Measurements from ENCODE around the gene ITGA8.
"Not testable (repeated sequence)": the region's sequence is repeated elsewhere in the genome, so short reads cannot be mapped to it uniquely, and the experiment has no call there.

The ITGA8 gene

DNA sequence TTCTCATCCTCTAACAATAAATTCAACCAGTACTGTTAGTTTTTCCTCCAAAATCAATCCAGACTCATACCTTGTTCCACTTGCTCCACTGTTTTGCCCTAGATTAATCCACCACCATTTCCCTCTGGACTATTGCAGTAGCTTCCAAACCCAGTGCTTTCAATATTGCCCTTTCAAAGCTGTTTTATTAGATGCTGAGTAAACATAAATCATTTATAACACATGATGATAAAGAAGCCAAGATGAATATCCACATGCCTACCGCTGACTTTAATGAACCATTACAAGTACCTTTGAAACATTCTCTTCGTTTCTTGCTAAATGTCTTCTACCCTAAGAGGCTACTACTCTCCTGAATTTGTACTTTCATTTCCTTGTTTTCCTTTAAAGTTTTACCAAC lies 174.5 kb downstream of the ITGA8 start:
- ATAC-seq: no peak

DNA sequence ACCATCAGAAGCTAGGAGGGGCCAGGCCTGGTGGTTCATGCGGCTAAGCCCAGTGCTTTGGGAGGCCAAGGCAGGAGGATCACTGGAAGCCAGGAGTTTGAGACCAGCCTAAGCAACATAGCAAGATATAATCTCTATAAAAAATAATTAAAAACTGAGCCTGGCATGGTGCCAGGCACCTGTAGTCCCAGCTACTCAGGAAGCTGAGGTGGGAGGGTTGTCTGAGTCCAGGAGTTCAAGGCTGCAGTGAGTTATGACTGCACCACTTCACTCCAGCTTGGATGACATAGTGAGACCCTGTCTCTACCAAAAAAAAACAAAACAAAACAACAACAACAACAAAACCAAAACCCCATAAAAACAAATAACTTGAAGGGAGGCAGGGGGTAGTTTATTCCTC lies 175.7 kb downstream of the ITGA8 start:
- ATAC-seq: no peak

DNA sequence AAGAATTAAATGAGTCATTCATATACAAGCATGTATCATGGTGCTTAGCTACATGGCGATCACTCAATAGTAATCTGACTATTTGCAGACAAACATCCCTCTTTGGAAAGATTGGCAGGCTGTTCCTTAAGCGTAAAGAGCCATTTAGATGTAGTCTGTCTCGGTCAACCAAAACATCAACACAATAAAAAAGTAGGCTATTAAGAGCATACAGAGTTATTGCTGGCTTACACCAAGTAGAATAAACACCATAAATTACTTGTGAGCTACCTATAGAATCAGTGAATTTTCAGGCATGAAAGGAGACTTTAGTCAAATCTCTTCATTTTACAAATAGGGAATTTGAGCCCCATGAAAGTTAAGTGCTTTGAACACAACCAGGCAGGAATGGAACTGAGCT lies 176.9 kb downstream of the ITGA8 start:
- ATAC-seq: no peak

DNA sequence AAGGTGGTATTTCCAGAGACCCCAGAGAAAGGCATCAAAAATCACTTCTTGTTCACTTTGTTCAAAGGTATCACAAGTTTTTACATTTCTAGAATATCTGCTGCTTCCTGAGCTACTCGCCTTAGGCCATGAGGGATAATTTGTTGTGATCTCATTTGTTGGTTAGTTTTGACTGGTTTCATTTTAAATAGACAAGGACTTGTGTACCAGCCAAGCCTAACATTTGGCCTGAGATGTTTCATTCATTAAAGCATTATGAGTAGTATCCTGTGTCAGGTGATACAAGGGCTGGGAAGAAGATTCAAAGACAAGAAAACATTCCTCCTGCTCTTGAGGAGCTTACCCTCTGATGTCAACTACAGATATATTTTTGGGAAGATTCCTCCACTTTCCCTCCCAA lies 178.3 kb downstream of the ITGA8 start:
- no peak for ATAC-seq

DNA sequence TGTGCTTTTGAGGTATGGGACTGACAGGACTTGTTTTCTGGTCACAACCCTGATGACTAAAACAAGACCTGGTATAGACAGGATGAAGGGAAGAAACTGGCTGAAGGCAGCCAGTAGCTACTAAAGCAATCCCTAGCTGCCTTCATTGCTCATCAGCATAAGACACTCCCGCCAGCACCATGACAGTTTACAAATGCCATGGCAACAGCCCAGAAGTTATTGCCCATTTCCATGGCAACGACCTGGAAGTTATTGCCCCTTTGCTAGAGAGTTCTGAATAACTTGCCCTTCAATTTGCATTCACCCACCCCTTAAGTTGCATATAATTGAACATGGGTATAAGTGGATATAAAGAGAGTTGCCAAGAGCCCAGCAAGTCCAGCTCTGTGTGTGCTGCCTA lies 179.0 kb downstream of the ITGA8 start:
- no peak for ATAC-seq

DNA sequence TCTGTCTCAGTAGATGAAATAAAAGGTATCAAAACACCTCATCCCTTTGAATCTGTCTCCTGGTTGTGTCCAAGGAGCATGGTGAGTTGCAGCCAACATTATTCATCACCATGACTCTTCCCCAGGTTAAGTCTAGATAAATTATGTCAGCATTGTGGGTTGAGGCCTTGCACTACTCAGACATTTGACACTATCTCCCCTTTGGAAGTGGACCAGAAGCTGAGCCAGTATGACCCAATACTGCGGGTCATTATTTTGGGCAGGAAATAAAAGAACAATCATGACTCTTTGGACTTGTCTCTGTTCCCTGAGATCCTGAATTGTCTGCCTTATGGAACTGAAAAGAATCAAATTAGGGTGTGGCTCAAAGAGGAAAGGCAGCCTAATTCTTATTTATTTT lies 180.5 kb downstream of the ITGA8 start:
- ATAC-seq: no peak

DNA sequence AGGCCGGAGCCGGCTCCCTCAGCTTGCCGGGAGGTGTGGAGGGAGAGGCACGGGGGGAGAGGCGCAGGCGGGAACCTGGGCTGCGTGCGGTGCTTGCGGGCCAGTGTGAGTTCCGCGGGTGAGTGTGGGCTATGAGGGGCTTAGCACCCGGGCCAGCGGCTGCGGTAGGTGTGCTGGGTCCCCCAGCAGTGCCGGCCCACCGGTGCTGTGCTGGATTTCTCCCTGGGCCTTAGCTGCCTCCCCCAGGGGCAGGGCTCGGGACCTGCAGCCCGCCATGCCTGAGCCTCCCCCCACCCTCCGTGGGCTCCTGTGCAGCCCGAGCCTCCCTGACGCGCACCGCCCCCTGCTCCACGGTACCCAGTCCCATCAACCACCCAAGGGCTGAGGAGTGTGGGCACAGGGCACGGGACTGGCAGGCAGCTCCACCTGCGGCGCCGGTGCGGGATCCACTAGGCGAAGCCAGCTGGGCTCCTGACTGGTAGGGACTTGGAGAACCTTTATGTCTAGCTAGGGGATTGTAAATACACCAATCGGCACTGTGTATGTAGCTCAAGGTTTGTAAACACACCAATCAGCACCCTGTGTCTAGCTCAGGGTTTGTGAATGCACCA lies 184.7 kb downstream of the ITGA8 start:
- not testable (repeated sequence) for ATAC-seq

DNA sequence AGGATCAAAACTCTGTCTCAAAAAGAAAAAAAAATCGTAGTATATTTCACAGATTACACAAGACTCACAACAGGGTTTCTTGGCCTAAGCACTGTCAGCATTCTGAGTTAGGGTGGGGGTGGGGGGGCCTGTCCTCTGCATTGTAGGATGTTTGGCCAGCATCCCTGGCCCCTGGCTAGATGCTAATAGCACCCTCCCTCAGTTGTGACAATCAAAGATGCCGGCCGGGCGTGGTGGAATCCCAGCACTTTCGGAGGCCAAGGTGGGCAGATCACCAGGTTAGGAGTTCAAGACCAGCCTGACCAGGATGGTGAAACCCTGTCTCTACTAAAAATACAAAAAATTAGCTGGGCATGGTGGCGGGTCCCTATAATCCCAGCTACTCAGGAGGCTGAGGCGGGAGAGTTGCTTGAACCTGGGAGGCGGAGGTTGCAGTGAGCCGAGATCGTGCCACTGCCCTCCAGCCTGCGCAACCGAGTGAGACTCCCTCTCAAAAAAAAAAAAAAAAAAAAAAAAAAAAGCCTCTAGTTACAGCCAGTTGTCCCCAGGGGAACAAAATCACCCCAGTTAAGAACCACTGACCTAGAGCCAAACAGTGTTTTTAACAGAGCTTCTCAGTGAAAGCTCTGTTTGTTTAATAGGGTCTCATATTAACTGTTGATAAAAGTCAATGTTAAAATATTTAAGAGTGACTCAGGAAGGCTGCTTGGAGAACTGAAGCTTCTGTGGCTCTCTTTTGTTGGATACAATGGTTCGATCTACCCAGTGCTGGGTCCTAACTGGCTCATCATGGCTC lies 187.6 kb downstream of the ITGA8 start:
- ATAC-seq: no peak

DNA sequence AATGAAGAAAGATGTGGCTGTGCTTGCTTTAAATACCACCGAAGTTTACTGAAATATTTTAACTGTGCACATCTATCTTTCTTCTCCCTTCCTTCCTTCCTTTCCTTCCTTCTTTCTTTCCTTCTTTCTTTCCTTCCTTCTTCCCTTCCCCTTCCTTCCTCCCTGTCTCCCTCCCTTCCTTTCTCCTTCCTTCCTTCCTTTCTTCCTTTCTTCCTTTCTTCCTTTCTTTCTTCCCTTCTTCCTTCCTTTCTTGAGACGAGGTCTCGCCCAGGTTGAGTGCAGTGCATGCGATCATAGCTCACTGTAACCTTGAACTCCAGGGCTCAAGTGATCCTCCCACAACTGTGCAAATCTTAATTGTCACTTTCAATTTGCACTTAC lies 190.9 kb downstream of the ITGA8 start:
- ATAC-seq: no peak

DNA sequence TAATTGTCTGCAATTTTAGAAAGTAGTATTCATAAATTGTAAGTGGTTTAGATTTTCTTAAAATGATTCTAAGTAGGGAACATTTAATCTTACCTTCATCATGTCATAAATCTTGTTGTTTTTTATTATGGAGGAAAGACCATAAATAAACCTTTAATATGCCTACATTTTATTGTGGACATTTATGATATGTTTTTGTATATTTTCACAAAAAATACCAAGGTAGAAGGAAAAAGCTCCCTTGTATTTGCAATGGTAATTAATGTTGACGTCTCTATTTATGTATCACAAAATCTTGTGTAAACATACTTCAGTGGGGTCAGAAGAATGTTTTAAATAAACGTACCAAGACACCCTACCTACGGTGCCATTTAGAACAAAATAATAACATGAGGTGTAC lies 193.0 kb downstream of the ITGA8 start:
- no peak for ATAC-seq

DNA sequence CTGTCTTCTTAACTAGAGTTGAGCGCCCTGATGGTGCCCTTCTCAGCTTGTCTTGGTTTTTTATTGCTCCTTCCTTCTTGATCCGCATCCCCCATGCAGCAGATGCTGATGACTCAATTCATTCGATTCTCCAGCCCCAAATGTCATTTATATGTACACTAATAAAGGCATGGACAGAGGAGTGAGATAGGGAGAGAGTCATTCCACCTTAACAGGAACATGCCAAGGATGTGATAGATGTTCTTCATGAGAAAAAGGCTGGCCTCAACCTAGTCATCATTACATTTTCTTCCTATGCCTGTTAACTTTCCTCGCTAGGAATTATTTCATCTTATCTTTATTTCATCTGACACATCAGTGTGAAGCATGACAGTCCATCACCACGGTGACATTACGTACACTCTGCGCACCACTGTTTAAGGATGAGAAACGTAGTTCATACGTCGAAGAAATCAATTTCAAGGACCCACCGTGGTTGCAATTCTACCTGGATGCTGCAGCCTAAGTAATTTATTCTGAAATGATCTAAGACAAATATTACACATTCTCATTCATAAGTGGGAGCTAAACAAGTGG lies 198.3 kb downstream of the ITGA8 start:
- no peak for ATAC-seq

DNA sequence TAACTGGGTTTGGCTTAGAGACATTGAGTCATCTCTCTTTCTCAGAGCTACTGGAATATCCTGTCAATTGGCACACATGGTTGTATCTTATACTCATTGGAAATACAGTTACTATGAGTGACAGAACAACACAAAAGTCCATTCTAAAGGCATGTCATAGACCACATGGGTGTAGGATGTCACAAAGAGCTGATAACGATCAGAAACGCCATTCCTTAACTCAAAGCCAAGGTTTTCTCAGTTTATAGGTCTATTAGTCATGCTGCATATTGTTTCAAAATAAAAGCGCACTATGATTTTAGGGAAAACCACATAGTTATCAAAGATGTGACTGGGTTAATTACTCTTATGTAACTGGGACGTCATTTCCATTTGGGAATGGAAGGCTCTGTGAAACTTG lies 201.5 kb downstream of the ITGA8 start:
- ATAC-seq: no peak

DNA sequence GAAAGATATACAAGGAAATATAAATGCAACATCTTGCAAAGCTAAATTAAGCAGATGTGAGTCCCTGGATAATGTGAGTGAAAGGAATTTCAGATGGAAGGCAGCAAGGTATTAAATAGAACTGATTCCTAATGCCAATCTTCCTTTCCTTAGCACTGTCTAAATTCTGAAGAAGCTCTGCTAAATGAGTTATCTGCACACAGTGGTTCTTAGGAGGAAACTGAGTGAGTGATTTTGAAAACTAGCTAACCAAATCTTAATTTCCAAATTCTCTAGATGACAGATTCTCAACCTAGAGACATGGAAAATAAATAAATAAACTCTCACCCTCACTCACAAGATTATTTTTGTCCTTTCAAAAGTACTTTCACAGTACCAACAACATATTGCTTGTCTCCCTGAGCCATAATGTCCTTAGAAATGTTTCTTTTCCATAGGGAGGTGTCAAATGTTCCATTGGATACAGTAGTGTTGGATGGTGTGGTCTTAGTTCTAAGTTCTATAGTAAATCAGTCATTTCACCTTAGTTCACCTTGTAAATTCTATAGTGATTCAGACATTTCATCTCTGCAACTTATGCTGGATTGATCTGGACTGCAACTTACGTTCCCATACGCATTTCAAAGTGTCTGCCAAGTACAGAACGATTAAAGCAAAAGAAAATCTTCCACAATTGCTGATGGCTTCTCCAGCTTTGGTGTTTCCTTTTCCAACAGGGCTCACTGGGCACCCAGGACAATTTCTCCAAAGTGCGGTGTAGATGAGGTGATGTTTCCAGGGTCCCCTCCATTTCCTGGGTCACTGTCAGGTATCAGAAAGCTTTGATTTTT lies 203.3 kb downstream of the ITGA8 start:
- ATAC-seq: no peak

DNA sequence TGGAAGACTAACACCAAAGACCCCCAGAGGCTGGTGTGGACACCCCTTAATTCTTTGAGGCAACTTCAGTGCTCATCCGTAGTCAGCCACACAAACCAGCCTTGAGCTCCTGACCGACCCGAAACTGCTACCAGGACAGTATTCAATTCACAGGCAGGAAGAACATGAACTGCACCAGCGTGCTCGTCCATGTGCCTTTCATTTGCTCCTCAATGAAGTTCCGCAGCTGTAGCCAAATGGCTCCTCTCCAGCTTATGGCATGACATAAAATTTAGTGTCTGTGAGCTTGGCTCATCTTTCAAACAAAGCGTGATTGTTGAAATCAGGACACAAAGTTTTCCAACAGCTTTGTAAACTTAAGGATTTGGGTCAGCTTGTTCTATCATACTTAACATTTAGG lies 204.5 kb downstream of the ITGA8 start:
- no peak for ATAC-seq

DNA sequence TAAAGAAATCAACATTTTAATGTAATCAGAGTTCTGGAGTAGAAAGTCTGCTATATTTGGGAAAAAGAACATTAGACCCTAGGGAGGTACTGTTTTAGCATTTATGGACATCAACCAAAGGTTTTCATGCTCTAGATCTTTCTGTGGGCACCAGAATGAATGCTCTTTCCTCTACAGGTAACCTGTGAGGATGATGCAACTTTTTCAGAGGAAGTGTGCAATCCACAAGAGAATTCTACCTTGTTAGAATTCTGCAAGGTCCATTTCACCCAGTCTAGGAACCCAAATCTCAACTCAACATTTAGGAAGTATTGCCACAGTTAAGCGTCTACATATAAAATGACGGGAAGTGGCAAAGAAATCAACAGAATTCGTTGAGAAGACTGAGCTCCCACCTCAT lies 208.8 kb downstream of the ITGA8 start:
- no peak for ATAC-seq

DNA sequence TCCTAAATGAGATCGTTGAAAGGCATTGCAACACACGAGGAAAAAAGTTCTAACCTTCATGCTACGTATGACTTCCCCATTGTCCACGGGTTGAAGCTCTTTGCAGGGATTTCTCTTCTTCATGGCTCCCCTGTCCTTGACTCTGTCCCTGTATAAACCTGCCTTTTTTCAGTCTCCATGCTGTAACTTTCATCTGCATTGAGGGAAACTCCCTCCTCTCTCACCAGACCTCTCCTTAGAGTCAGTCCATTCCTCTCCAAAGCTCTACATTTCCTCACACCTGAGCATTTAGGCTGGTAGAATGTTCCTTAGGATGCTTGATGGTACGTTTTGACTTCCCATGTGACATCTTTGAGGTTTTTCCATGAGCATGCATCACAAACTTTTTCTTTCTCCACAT lies 214.4 kb downstream of the ITGA8 start:
- no peak for ATAC-seq

DNA sequence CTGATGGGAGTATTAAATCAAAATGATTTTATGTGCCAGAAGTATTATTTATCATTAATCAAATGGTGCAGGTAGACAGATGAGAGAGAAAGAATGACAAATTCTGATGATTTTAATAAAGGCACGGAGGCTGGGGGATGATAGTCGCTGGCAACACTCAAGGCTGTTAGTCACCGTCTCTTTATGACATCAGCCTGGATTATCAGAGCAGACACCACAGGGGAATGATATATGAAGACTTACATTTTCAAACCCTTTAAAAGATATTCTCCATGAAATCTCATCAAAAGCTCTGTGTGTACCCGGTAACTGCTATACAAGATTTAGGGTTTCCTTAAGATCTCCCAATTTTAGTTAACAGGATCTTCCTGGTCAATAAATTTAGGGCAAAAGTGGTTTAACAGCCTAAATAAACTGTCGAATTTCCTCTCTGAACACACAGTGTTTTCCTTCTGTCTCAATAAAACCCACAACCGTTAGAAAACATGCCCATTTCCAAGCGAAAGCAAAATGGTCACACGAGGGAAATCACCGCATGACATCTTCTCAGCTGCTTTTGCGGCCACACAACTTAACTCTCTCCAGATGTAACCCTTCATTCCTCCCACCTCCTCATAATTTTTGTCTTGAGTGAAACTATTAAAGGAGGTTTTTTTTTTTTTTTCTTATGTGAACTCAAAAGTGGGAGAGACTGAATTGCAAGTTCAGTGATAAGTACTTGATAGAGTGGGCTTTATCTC lies 215.5 kb downstream of the ITGA8 start:
- no peak for ATAC-seq

DNA sequence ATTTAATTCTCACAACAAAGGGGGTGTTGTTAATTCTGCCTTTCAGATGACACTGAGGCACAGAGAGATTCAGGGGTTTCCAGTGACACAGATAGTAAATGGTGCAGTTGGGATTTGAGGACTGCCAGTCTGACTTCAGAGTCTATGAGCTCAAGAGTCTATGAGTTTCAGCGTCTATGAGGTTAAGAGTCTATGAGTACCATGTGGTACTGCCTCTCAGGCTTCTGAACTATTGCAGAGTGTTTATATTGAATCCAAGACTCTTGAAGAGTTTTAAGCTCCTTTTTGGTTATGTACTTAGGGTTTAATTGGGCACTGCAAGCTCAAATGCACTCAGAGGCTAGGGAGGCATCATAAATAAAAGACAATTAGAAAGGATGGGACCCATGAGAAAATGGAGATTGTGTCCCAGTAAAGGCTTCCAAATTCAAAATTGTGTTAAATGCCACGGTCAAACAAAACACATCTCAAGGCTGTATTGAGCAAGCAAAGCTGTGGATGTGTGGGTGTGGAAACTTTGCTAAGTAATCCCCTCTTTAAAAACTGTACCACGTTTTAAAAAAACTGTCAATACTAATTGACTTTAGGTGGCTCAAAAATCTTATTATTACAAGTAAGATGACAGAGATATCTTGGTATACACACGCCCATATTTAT lies 224.7 kb downstream of the ITGA8 start:
- no peak for ATAC-seq

DNA sequence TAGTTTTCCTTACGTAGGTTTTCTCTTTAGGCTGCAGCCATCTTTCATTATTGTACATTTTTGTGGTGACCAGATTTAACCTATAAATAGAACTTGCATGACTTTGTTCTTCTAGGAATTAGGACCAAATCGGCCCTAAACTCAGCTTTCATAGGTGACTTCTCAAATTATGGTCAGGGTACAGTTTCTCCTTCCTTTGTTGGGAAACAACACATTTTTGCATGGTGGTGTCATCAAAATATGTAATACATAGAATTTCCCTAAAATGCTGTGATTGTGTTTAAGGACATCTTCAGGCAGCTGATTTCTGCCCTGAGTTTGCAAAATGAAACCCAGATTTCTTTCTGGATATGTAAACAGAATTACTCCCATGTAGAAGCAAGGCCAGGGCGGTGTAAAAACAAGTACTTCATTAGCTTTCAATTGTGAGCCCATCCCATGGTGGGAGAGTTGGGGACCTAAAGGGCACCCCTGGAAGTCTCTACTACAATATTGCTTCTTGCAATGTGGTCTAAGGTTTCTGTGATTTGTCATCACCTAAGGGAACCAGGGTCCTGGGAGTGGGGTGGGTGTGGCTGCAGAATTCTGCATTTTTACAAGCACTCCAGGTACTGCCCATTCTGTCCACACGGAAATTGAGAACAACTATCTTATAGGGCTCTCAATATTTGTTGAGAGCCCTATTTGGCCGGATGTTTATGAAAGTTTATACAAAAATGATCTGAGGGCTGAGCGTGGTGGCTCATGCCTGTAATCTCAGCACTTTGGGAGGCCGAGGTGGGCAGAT lies 227.7 kb downstream of the ITGA8 start:
- ATAC-seq: no peak

DNA sequence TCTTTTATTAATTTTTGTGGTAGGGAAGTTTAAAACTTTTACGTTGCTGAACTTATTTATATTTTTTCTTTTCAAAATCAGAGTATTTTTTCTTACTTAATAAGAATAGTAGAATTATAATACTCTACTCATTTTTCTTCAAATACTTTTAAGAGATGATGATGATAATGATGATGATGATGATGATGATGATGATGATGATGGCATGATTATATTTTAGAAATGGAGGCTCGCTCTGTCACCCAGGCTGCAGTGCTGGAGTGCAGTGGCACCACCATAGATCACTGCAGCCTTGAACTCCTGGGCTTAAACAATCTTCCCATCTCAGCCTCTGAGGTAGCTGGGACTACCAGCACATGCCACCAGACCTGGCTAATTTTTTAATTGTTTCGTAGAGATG lies 230.3 kb downstream of the ITGA8 start:
- no peak for ATAC-seq

DNA sequence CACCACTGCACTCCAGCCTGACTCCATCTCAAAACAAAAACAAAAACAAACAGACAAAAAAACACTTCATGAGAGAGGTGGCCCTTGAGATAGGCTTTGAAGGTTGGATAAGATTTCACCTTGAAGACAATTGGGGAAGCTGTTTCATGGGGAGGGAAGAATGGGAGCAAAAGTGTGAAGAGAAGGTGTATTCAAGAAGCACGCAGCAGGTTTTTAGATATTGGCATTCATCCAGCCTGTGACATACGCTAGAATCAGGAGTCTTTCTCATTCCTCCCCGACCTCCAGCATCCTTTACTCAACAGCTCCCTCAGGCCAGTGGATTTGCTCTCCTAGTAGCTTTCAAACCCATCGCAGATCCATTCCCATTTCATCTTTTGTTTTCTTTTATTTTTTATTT lies 232.3 kb downstream of the ITGA8 start:
- ATAC-seq: no peak
